ENCODE results near the gene TNIP3. TPM values are rescaled to one million over a fixed set of nuclear protein-coding genes. Genes with fewer than 3 reads are reported as not detected.

The TNIP3 gene
- total and polyA plus RNA-seq, 5 donors: not detected

GRCh38 chr4:121150486-121150885, 13.6 kb downstream of the TNIP3 start:
- no peak for ATAC-seq
- intact Hi-C loops (cut with DNase I): no loop called here
- H3K9me3 ChIP-seq (ENCODE audit: control insufficient read depth, low read length): no peaks in the 10 kb centered on the region
- 96% methylated on average over 1 of the region's 1 CpG for WGBS
- H3K4me1 ChIP-seq (ENCODE audit: control insufficient read depth, insufficient read depth, low read length): no peaks in the 10 kb centered on the region
- no peak overlapping the region for H3K27ac ChIP-seq (ENCODE audit: low read length)
- H3K4me3 ChIP-seq (ENCODE audit: low read length): no peak overlapping the region
- DNase-seq: no peak
- H3K27me3 ChIP-seq (ENCODE audit: control insufficient read depth, insufficient read depth): no peaks in the 10 kb centered on the region

- intact Hi-C loops (cut with DNase I): no loop called here
- H3K27ac ChIP-seq (ENCODE audit: low read length): no peak overlapping the region
- no peak overlapping the region for H3K4me3 ChIP-seq (ENCODE audit: low read length)
- WGBS: 83% methylated on average over 4 of the region's 4 CpGs
- H3K27me3 ChIP-seq (ENCODE audit: control insufficient read depth, insufficient read depth): no peaks in the 10 kb centered on the region
- H3K4me1 ChIP-seq (ENCODE audit: control insufficient read depth, insufficient read depth, low read length): no peaks in the 10 kb centered on the region
- H3K9me3 ChIP-seq (ENCODE audit: control insufficient read depth, low read length): no peaks in the 10 kb centered on the region
- DNase-seq (no peak), ATAC-seq (no peak)
Measured at GRCh38 chr4:121150003-121150402, 14.1 kb downstream of the TNIP3 start.

GRCh38 chr4:121148621-121149020, 15.5 kb downstream of the TNIP3 start:
- no peak for ATAC-seq
- no peak for DNase-seq
- Histone ChIP-seq H3K27ac (ENCODE audit: low read length) (no peak overlapping the region), H3K27me3 (ENCODE audit: control insufficient read depth, insufficient read depth) (no peaks in the 10 kb centered on the region), H3K9me3 (ENCODE audit: control insufficient read depth, low read length) (no peaks in the 10 kb centered on the region), H3K4me1 (ENCODE audit: control insufficient read depth, insufficient read depth, low read length) (no peaks in the 10 kb centered on the region), H3K4me3 (ENCODE audit: low read length) (no peak overlapping the region)
- intact Hi-C loops (cut with DNase I): no loop called here

GRCh38 chr4:121148000-121148399, 16.1 kb downstream of the TNIP3 start:
- DNase-seq (no peak), ATAC-seq (no peak)
- Histone ChIP-seq H3K4me1 (ENCODE audit: control insufficient read depth, insufficient read depth, low read length) (no peaks in the 10 kb centered on the region), H3K4me3 (ENCODE audit: low read length) (no peak overlapping the region), H3K27me3 (ENCODE audit: control insufficient read depth, insufficient read depth) (no peaks in the 10 kb centered on the region), H3K27ac (ENCODE audit: low read length) (no peak overlapping the region), H3K9me3 (ENCODE audit: control insufficient read depth, low read length) (no peaks in the 10 kb centered on the region)
- WGBS: 43% methylated on average over 4 of the region's 4 CpGs
- intact Hi-C loops (cut with DNase I): no loop called here

- intact Hi-C loops (cut with DNase I): no loop called here
- DNase-seq: no peak
- H3K4me3 ChIP-seq (ENCODE audit: low read length): no peak overlapping the region
- H3K27me3 ChIP-seq (ENCODE audit: control insufficient read depth, insufficient read depth): no peaks in the 10 kb centered on the region
- H3K4me1 ChIP-seq (ENCODE audit: control insufficient read depth, insufficient read depth, low read length): no peaks in the 10 kb centered on the region
- ATAC-seq: no peak
- WGBS: 48% methylated on average over 1 of the region's 1 CpG
- H3K9me3 ChIP-seq (ENCODE audit: control insufficient read depth, low read length): no peaks in the 10 kb centered on the region
- H3K27ac ChIP-seq (ENCODE audit: low read length): no peak overlapping the region
Measured at GRCh38 chr4:121146530-121146929, 17.6 kb downstream of the TNIP3 start.

- no peaks in the 10 kb centered on the region for H3K9me3 ChIP-seq (ENCODE audit: control insufficient read depth, low read length)
- 82% methylated on average over 1 of the region's 1 CpG for WGBS
- no peak overlapping the region for H3K4me3 ChIP-seq (ENCODE audit: low read length)
- intact Hi-C loops (cut with DNase I): no loop called here
- H3K27ac ChIP-seq (ENCODE audit: low read length): no peak overlapping the region
- ATAC-seq (no peak), DNase-seq (no peak)
- H3K27me3 ChIP-seq (ENCODE audit: control insufficient read depth, insufficient read depth): no peaks in the 10 kb centered on the region
- no peaks in the 10 kb centered on the region for H3K4me1 ChIP-seq (ENCODE audit: control insufficient read depth, insufficient read depth, low read length)
Measured at GRCh38 chr4:121145430-121145829, 18.7 kb downstream of the TNIP3 start.

GRCh38 chr4:121144021-121144420, 20.1 kb downstream of the TNIP3 start:
- intact Hi-C loops (cut with DNase I): no loop called here
- no peaks in the 10 kb centered on the region for H3K9me3 ChIP-seq (ENCODE audit: control insufficient read depth, low read length)

GRCh38 chr4:121143131-121143530, 21.0 kb downstream of the TNIP3 start:
- no peaks in the 10 kb centered on the region for H3K27me3 ChIP-seq (ENCODE audit: control insufficient read depth, insufficient read depth)
- no peak for DNase-seq
- H3K27ac ChIP-seq (ENCODE audit: low read length): no peak overlapping the region
- no peak overlapping the region for H3K4me3 ChIP-seq (ENCODE audit: low read length)
- H3K9me3 ChIP-seq (ENCODE audit: control insufficient read depth, low read length): no peaks in the 10 kb centered on the region
- H3K4me1 ChIP-seq (ENCODE audit: control insufficient read depth, insufficient read depth, low read length): no peaks in the 10 kb centered on the region
- no peak for ATAC-seq
- intact Hi-C loops (cut with DNase I): no loop called here

More at GRCh38 chr4:121144021-121144420, 20.1 kb downstream of the TNIP3 start:
- Histone ChIP-seq H3K27ac (ENCODE audit: low read length) (no peak overlapping the region), H3K4me3 (ENCODE audit: low read length) (no peak overlapping the region), H3K27me3 (ENCODE audit: control insufficient read depth, insufficient read depth) (no peaks in the 10 kb centered on the region), H3K4me1 (ENCODE audit: control insufficient read depth, insufficient read depth, low read length) (no peaks in the 10 kb centered on the region)
- 89% methylated on average over 2 of the region's 2 CpGs for WGBS
- ATAC-seq: no peak
- no peak for DNase-seq

- no peaks in the 10 kb centered on the region for H3K4me1 ChIP-seq (ENCODE audit: control insufficient read depth, insufficient read depth, low read length)
- H3K4me3 ChIP-seq (ENCODE audit: low read length): no peak overlapping the region
- H3K27ac ChIP-seq (ENCODE audit: low read length): no peak overlapping the region
- no peaks in the 10 kb centered on the region for H3K27me3 ChIP-seq (ENCODE audit: control insufficient read depth, insufficient read depth)
- no peak for ATAC-seq
- H3K9me3 ChIP-seq (ENCODE audit: control insufficient read depth, low read length): no peaks in the 10 kb centered on the region
- no peak for DNase-seq
- 81% methylated on average over 5 of the region's 5 CpGs for WGBS
- intact Hi-C loops (cut with DNase I): no loop called here
Measured at GRCh38 chr4:121140716-121141460, 23.2 kb downstream of the TNIP3 start.

- 64% methylated on average over 7 of the region's 7 CpGs for WGBS
- DNase-seq (no peak), ATAC-seq (no peak)
- Histone ChIP-seq H3K27me3 (ENCODE audit: control insufficient read depth, insufficient read depth) (no peaks in the 10 kb centered on the region), H3K4me3 (ENCODE audit: low read length) (no peak overlapping the region), H3K4me1 (ENCODE audit: control insufficient read depth, insufficient read depth, low read length) (no peaks in the 10 kb centered on the region), H3K9me3 (ENCODE audit: control insufficient read depth, low read length) (no peaks in the 10 kb centered on the region), H3K27ac (ENCODE audit: low read length) (no peak overlapping the region)
- intact Hi-C loops (cut with DNase I): no loop called here
Measured at GRCh38 chr4:121139533-121140222, 24.4 kb downstream of the TNIP3 start.

GRCh38 chr4:121138039-121138825, 25.9 kb downstream of the TNIP3 start:
- DNase-seq (no peak), ATAC-seq (no peak)
- WGBS: 88% methylated on average over 5 of the region's 5 CpGs
- Histone ChIP-seq H3K27me3 (ENCODE audit: control insufficient read depth, insufficient read depth) (no peaks in the 10 kb centered on the region), H3K4me1 (ENCODE audit: control insufficient read depth, insufficient read depth, low read length) (no peaks in the 10 kb centered on the region), H3K9me3 (ENCODE audit: control insufficient read depth, low read length) (no peaks in the 10 kb centered on the region), H3K27ac (ENCODE audit: low read length) (no peak overlapping the region), H3K4me3 (ENCODE audit: low read length) (no peak overlapping the region)
- intact Hi-C loops (cut with DNase I): no loop called here
